GM19328 (cell line): ENCODE data around the gene MCC.

Experiments
- ATAC-seq: cut with Tn5 transposase; IDR thresholded peaks from one replicate; pipeline ENCODE4 v1.9.1; 2021; ENCODE audit warnings: mild to moderate bottlenecking, moderate library complexity; ENCODE audit not compliant: unreplicated experiment

MCC gene

DNA sequence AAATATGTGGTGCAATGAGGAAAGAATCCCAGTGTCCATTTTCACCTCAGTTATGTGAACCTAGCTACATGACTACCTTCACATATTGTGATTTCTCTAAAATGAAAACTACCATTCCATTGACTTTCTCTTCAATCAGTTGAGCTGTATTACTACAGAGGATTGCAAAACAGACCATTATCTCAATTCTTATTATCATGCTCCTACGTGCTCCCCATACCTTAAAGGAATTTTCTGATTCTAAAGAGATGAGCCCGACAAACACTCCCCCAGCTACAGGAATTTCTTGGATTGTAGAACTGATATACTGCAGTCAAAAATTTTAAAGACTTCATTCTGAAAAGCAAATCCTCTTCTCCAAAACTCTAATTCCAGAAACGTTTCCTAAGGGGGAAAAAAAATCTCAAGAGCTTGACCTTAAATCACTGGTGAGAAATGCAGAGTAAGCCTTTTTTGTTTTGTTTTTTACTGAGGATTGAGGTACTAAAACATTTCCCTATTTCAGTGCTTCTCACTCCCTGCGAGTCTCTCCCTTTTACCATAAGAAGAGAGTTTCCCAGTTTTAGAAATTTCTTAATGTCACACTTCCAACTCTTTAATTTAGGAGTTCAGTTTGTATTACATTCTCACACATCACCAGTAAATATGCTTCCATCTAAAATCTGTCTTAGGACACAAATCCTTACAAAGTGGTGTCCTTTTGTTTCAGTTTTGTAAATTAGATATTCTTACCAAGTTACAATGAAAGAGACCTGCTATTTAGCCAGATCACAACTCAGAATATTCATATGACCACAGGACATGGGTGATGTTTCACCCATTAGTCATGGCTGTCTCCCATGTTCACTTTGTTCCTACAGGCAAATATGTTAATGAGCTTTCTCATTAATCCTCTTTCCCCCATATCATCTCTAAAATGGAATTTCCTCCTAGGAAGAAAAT is 257.3 kb downstream of the MCC start:
- ATAC-seq, result no peak

DNA sequence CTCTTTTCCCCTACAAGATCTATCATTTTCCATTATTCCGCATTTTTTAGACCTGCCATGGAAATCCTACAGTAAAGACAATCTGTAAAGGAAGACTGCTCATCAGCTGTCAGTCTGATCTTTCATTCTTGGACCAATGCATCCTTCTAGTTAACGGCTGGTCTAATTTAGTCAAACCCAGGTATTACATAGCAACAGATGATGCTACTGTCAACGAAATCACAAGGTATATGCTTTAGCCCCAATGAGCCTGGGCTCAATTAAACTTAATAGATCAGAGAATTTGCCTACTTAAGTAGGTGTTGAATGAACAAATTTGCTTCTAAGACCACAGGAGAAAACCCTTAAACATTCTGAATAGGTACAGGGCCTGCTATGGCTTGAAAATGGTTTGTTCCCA is 260.5 kb downstream of the MCC start:
- ATAC-seq, result no peak

DNA sequence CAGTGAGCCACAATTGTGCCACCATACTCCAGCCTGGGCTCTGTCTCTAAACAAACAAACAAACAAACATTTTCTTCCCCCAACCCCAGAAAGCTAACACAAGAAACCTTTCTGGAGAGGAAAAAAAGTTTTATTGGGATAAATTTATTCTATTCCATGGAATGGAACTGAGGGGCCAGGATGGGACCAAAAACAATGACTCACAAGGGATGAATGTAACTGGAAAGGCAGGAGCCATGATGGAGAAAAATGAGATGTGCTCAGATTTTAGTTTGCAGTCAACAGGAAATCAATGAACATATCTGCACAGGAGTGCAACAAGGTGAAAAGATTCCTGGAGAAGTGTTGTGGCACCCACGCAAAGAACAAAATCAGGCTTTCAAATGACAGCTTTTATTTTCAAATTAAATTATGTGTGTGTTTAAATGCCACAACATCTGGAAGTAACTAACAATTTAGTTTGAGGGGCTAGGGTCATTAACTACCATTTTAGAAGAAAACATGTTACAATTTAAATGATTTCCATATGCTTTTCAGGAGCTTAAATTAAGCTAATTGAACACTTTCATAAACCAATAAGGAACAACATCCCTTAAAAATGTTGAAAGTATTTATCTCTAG is 262.0 kb downstream of the MCC start:
- no peak for ATAC-seq

DNA sequence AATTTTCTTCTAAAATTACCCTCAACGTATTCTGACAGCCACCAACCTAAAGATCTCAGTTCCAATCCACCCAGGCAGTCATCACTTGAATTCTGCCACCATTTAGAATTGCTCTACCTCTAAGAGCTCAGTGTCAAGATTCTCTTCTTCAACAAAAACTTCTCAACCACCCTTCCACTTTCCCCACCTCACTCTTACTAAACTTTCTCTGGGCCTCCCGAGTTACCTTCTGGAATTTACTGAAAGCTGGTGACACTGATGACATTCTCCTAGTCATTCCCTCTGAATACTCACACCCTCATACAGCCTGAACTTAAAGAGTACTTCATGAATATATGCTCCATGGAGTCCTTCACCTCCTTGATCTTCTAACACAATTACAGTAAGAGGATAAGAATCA is 263.0 kb downstream of the MCC start:
- no peak for ATAC-seq

DNA sequence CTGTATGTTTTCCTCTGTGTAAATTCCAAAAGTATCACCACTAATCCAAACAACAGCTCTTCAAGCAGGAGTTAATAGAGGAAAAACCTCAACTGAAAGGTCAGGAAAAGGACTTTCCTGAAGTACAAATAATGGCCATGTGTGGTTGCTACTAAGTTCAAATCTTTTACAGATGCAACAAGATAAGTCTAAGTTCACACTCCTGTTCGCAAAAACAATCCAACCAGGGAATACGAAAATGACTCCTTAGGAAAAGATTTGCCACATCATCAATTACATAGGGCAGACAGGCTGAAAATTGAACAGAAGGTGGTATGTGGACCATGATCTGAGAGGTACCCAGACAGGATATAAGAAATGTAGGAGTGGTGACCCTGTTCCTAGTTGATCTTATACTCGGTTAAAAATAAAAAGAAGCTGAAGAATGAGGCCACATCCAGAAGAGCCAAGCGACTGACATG is 263.6 kb downstream of the MCC start:
- ATAC-seq, result no peak

DNA sequence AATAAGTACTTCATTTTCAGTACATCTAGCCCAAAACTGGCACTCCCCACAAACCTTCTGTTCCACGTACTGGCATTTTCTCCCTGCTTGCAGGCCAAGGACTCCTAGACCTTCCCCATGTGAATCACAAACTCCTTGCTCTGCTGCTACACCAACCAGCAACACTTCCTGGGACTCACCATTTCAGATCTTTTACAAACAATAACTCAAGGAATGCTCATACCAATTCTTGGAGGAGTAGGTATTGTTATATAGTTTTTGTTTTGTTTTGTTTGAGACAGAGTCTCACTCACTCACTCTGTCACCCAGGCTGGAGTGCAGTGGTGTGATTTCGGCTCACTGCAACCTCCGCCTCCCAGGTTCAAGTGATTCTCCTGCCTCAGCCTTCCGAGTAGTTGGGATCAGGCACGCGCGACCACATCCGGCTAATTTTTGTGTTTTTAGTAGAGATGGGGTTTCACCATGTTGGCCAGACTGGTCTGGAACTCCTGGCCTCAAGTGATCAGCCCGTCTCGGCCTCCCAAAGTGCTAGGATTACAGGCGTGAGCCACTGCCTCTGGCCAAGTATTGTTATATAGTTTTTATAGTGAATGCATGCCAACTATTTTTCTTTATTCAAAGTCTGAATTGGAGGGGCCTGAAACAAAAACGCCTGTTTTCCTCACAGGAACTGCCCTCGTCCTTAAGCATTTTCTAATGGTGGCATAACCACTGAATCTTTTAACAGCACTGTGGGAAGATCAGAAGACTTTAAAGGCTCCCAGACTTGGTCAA is 264.2 kb downstream of the MCC start:
- ATAC-seq, result no peak

DNA sequence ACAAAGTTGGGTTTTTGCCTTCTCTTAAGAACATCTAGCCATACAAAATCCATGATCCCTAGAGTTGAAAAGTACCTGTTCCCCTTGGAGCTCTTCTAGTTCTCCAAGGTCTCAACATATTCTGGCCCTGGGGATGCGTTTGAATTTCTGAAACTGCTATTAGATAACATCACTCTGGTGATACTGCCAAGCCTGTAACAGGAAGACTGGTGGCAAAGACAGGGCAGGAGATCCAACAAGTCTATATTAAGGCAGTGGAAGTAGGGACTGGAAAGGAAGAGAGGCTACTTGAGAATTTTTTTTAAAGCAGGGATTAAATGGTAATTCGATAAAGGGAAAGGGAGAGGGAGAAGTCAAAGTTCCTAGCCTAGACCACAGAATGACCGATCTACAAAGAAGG is 264.9 kb downstream of the MCC start:
- ATAC-seq, result no peak

DNA sequence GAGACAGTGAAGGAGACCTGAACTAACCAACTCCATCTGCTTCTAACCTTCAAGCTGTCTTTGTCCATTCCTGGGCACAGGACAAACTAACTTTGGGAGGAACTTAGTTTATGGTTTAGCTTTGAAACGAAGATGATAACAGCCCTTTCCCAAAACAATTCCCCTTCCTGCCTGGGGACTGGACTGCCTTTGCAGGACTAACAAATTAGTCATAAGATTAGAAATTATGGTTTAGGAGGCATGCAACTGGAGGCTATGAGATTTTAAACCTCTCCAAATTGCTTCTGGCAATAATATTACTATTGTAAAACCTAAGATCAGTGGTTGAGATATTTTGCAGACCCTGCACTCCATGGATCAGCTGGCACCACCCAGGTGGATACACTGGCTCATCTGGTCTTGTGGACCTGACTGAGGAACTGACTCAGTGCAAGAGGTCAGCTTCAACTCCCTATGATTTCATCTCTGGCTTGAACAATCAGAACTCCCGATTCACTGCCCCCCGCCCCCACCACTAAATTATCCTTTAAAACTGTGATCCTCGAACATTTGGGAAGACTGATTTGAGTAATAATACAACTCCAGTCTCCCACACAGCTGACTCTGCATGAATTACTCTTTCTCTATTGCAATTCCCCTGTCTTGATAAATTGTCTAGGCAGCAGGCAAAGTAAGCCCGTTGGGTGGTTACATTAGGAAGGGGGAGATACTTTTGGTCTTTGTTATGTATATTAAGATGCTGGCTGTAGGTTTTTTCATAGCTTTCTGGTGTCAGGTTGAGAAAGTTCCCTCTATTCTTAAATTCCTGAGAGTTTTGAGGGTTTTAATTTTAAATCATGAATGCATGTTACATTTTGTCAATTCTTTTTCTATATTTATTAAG is 266.7 kb downstream of the MCC start:
- no peak for ATAC-seq

DNA sequence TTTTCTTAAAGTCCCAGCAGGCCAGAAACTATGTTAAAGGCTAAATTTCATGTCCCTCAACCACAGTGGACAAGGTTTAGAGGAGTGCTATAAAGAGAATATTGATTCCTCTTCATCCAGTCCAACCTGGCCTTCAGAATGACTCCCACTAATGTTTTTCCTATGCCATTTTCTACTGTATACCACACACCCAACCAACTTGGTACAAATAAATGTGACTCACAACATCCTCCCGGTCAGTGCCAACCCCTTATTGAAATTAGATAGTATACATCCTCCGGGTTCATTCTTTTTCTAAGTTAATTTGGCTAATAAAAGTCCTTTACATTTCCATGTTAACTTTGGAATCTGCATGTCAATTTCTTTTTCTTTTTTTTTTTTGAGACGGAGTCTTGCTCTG is 268.6 kb downstream of the MCC start:
- no peak for ATAC-seq

DNA sequence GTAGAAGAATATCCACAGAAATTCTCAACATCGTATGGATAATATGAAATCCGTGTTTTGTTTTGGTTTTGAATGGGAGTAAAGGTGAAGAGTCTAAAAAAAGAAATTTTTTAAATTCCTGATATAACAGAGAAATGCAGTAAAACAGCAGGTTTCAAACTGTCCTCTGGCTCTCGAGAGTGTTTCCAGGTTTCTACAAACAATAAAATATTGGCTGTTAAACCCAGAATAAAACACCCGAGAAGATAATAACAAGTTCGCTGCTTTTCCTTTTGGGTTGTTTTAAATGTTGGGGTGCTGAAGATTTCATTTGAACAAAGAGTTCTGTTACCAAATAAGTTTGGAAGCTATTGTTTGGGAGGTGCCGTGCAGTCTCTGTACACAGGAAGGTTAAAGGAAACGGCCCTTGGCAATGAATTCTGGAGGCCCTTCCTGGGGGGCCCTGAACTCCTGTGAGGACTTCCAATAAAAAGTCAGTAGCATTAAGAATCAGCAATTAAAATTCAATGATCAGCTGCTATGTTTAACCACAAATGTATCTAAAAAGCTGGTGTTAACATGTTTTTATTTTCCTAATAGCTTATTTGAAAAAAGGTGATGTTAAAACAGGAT is 269.2 kb downstream of the MCC start:
- ATAC-seq, result no peak

DNA sequence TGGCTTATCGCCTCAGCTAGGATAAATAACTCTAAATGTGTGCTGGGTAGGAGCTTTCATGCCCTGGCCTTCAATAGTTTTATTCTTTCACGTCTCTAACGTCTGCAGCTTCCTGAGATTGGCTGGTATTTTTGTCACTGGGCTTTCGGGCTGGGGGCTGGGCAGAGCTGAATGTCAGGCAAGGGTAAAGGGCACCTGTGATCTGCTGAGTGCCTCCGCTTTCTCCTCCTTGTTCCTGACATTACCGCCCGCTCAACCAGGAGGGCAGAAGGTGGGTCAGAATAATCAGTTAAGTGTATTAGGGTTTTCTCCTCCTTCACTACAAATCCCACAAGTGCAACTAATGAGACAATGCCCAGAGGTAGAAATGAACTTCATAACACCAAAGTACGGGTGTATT is 270.1 kb downstream of the MCC start:
- no peak for ATAC-seq

DNA sequence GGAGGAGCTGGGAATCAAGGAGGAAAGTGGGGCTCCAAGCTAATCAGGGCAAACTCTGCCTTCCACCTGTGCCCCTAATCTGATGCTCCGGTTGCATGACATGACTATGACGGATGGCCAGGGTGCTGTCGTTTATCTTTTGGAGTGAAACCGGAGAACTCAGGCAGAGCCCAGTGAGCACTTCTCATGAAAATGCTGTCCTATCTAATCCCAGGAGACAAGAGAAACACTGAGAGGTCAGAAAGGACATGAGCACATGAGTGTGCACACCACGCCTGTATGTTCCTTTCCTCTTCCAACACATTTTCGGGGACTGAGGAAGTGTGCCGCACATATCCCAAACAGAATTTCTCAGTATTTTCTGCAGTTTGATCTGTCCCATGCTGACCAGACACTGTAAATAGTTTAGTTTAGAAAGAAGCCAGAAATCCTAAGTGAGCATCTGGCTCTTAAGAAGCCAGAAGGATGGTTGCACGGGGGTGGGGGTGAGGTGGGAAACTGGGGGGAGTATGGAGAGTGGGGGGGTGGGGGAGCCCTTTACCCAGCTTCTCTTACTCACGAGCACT is 270.6 kb downstream of the MCC start:
- no peak for ATAC-seq

DNA sequence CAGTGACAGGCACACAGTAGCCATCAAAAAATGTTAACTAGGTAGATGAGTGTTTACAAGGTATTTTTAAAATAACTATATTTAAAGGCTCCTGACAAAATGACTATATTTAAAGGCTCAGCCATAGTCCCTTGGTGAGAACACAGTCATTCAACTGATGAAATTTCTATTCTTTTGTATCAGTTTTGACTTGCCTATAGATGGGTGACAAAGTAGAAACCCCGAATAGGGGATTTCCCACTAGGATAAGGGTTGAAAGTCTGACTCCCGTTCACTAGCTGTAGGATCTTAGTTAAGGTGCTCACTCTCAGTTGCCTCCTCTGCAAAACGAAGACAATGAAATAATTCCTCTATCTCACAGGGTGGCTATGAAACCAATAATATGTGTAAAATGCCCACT is 271.7 kb downstream of the MCC start:
- no peak for ATAC-seq

DNA sequence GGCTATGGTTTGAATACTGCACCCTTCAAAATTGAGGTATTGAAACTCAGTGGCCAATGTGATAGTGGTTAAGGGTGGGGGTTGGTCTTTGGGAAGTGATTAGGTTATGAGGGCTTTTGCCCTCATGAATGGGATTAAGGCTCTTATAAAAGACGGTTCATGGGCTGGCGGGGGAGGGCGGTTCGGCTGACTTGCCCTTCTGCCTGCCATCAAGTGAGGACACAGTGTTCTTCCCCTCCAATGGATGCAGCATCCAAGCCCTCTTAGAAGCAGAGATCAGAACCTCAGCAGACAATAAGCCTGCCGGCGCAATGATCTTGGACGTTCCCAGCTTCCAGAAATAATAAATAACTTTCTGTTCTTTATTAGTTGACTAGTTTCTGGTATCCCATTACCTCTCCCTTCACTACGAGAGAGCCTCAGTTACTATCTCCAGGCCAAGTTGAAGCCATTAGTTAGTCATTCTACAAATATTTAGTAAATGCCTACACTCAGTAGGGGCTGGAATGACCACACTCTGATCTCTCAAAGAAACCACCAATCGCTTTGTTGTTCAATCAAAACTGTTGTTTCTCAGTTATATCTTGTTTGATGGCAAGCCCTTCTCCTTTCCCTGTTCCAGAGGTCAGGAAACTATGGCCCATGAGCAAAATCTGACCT is 272.7 kb downstream of the MCC start:
- no peak for ATAC-seq

DNA sequence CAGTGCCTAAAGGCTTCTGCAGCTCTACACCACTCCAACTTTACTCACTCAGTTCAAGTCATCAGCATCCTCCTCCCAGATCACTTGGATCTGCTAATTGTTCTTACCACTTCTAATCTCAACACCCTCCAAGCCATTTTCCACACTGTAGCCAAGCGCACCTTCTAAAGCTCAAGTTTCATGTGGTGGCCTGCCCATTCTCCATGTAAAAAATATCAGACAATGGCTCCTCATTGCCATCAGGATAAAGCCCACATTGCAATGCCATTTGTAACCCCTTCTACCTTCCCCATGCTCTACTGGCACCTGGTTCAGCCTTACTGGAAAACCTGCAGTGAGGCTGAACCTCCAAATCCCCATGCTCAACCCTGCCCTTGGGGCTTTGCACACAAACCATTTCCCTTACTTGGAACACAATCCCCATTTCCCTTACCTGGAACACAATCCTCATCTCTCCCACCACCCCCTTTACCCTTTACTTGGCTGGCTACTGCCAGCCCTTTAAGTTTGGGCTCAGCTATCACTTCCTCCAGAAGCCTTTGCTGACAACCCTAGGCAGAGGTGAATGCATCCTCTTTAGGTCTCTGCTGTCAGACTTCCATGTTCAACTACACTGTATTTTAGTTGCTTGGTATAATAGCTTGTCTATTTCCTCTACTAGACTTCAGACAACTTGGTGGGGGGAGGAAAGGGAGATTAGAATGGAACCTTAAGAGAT is 273.5 kb downstream of the MCC start:
- no peak for ATAC-seq

DNA sequence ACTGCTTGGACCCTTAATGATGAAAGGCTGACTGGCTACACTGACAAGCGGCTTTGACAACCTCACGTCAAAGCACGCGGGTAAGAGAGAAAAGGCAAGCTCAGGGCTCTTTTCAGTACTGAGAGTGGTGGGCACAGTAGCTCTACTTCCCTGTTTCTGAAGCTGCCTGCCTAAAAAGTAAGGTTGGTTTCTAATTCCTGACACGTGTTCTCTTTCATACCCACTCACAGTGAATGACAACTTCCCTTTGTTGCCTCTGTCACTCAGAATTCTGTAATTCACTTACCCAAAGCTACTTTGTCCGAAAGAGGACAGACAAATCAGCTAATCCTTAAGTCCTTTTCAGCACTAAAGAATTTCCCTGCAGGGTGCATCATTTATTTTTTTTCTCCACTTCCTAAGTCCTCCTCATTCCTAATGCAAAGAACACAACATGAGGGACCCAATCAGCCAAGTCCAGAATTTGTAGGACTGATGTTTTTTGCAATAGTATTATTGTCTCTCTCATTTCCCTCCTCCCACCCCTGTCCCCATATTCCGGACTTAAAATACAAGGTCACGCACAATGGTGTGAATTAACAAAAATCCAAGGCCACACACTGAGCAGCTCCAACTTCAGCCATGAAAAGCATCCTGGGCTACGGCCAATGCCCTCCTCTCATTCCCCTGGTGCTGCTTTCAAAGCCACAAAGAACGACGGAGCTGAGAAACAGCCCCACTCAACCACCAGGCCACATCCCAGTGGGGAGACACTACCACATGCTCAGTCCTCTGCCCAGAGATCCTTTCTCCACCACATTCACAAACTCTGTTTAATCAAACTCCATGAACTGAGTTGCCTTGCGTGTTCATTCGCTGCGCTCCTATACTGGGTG is 274.5 kb downstream of the MCC start:
- ATAC-seq, result no peak

DNA sequence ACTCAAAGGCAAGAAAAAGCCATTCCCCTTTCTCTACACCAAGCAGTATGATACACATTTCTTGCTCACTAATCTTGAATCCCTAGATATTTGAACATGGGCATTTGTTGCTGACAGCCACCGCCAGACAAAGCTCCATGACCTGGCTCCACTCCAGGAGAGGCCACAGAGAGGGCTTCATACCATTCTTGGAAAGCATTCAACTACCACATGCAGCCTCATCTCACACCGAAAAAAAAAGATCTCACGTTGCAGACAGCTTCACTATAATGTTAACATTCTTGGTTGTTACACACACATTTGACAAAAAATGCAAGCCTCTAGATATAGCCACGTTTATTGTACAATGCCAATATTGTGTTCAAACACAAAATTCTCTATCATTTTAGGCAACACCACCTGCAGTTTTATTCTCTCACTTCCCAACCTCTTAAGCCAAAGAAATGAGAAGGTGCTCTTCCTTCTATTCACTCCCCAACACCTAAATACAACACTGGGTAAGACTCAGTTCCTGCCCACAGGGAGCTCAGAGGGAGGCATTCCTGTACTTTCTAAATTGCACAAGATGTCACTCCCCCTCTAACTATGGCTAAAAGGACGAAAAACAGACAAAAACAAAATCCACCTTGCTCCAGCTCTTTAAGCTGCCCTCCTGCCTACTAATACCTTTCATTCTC is 275.9 kb downstream of the MCC start:
- ATAC-seq, result no peak
